Measurements from ENCODE around the gene RAMP3. TPM values are rescaled to one million over a fixed set of nuclear protein-coding genes. Genes with fewer than 3 reads are reported as not detected.

RAMP3 gene
- total RNA-seq, 1 donor from 2014 or later: not detected

DNA sequence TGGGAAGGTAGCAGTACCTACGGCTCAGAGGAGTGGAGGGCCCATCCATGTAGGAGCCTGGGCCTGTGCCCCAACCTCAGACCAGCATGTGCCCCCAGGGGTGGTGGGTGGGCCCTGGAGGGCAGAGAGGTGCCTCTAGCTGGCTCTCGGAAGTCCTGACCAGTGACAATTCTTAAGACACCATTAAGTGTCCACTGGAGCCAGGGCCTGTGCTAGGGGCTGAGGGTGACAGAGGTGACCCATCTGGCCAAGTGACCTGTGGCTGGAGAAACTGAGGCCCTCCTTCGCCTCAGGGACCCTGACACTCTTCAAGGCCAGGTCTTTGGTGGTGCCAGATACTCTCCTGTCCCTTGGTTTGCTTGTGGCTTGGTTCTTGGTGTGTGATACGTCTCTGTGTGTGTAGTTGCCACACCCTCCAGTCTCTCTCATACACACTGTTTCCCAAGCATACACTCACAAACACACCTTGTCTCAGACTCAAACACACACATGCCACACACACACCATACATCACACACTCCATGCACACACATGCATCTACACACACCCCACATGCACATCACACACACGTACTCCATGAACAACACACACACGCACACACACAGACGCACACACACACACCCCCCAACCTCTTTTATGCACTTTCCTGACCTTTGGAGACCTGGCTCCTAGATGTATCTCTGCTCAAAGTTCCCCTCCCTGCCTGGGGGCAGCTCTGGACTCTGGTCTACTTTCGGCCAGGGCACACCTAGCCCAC, 897 bp upstream of the RAMP3 start:
- Mint-ChIP-seq H3K4me1 (ENCODE audit: unreplicated experiment) (peaks cover 3% of the 10 kb centered on the region), H3K9me3 (ENCODE audit: unreplicated experiment) (no peaks in the 10 kb centered on the region), H3K27ac (ENCODE audit: unreplicated experiment) (no peak overlapping the region), H3K4me3 (ENCODE audit: unreplicated experiment) (no peak overlapping the region), H3K36me3 (ENCODE audit: unreplicated experiment) (no peaks in the 10 kb centered on the region), H3K27me3 (ENCODE audit: unreplicated experiment) (peaks cover 44% of the 10 kb centered on the region)
- TF ChIP-seq, protein P1, sequence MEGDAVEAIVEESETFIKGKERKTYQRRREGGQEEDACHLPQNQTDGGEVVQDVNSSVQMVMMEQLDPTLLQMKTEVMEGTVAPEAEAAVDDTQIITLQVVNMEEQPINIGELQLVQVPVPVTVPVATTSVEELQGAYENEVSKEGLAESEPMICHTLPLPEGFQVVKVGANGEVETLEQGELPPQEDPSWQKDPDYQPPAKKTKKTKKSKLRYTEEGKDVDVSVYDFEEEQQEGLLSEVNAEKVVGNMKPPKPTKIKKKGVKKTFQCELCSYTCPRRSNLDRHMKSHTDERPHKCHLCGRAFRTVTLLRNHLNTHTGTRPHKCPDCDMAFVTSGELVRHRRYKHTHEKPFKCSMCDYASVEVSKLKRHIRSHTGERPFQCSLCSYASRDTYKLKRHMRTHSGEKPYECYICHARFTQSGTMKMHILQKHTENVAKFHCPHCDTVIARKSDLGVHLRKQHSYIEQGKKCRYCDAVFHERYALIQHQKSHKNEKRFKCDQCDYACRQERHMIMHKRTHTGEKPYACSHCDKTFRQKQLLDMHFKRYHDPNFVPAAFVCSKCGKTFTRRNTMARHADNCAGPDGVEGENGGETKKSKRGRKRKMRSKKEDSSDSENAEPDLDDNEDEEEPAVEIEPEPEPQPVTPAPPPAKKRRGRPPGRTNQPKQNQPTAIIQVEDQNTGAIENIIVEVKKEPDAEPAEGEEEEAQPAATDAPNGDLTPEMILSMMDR (IDR thresholded peaks at IDR 0.05): no peak
- DNase-seq (ENCODE audit: extremely low spot score, unreplicated experiment): no peak

DNA sequence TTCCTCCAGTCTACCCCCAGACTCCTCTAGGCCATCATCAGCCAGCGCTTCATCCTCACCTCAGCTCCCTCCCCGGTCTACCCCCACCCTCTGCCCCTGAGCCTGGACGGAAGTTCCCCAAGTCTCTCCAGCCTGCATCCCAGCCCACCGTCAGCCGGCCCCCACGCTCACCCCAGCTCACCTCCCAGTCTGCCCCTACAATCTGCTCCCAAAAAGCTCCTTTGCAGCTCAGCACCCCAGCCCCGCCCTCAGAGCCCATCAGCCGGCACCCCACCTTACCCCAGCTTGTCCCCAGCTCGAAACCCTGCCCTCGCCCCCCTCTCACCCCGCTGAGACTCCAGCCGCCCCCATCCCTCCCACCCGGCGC, 322 bp upstream of the RAMP3 start:
- Mint-ChIP-seq H3K4me3 (ENCODE audit: unreplicated experiment) (no peak overlapping the region), H3K9me3 (ENCODE audit: unreplicated experiment) (no peaks in the 10 kb centered on the region), H3K36me3 (ENCODE audit: unreplicated experiment) (no peaks in the 10 kb centered on the region), H3K27me3 (ENCODE audit: unreplicated experiment) (peaks cover 40% of the 10 kb centered on the region), H3K4me1 (ENCODE audit: unreplicated experiment) (peaks cover 3% of the 10 kb centered on the region), H3K27ac (ENCODE audit: unreplicated experiment) (no peak overlapping the region)
- TF ChIP-seq, protein P1 (IDR thresholded peaks at IDR 0.05): no peak
- DNase-seq (ENCODE audit: extremely low spot score, unreplicated experiment): no peak

DNA sequence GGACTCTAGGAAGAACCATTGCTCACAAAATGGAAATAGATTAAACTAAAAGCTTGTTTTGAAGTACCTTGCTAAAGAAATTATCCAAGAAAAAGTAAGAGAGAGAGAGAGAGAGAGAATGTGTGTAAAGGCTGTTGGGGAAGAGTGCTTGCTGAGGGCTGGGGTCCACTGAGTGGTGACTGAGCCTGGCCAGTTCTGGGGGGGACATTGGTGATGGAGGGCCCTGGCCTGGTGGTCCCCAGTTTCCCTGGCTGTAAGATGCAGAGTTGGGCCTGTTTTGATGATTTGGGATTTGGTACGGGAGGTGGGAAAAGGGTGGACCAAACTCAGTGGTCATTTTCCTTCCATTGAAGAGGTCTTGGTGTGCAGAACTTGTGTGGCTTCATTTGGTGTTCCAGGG, 880 bp downstream of the RAMP3 start:
- no peak overlapping the region for H3K4me3 Mint-ChIP-seq (ENCODE audit: unreplicated experiment)
- peaks cover 38% of the 10 kb centered on the region for H3K27me3 Mint-ChIP-seq (ENCODE audit: unreplicated experiment)
- H3K9me3 Mint-ChIP-seq (ENCODE audit: unreplicated experiment): no peaks in the 10 kb centered on the region
- TF ChIP-seq, protein P1 (IDR thresholded peaks at IDR 0.05): no peak
- peaks cover 3% of the 10 kb centered on the region for H3K4me1 Mint-ChIP-seq (ENCODE audit: unreplicated experiment)
- DNase-seq (ENCODE audit: extremely low spot score, unreplicated experiment): no peak
- no peak overlapping the region for H3K27ac Mint-ChIP-seq (ENCODE audit: unreplicated experiment)
- no peaks in the 10 kb centered on the region for H3K36me3 Mint-ChIP-seq (ENCODE audit: unreplicated experiment)

DNA sequence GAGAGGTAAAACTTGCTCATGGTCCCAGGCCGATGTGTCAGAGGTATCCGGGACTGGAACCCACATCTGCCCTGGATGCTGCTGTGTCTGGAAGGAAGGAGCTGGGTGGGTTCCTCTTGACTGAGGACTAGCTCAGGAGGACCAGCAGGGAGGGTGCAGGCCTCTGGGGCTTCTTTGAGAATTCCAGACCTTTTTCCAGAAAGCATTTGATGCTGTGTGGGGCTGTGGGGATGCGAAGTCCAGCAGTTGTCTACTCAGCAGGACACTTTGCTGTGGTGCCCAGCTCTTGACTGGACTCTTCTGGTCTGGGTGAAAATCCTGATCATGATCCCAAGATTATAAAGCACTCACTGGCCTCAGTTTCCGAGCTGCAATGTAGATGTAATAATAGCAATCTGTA, 1.7 kb downstream of the RAMP3 start:
- Mint-ChIP-seq H3K36me3 (ENCODE audit: unreplicated experiment) (no peaks in the 10 kb centered on the region), H3K9me3 (ENCODE audit: unreplicated experiment) (no peaks in the 10 kb centered on the region), H3K27me3 (ENCODE audit: unreplicated experiment) (peaks cover 41% of the 10 kb centered on the region), H3K27ac (ENCODE audit: unreplicated experiment) (no peak overlapping the region), H3K4me3 (ENCODE audit: unreplicated experiment) (no peak overlapping the region), H3K4me1 (ENCODE audit: unreplicated experiment) (peaks cover 3% of the 10 kb centered on the region)
- DNase-seq (ENCODE audit: extremely low spot score, unreplicated experiment): no peak
- TF ChIP-seq, protein P1 (IDR thresholded peaks at IDR 0.05): no peak

DNA sequence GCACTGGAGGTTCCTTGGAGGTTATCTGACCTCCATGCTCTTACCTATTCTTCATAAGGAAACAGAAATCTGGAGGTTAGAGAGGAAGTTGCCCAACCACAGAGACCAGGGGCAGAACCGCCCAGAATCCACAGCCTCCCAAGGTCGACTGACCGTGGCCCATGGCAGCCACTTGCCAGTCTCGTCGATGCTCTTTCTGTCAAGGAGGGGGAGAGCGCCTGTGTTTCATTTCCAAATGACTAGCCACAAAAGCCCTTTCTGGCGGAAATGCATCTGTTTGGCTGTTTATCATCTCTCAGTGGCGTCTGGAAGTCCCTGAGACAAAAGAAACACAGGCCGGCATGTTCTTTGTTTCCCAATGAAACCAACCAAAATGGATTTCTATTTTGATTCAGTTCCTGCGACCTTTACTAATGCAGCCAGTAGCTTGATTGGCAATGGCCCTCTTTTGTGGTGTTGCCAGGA, 2.9 kb downstream of the RAMP3 start:
- no peak overlapping the region for H3K4me3 Mint-ChIP-seq (ENCODE audit: unreplicated experiment)
- H3K4me1 Mint-ChIP-seq (ENCODE audit: unreplicated experiment): no peaks in the 10 kb centered on the region
- TF ChIP-seq, protein P1 (IDR thresholded peaks at IDR 0.05): no peak
- H3K27me3 Mint-ChIP-seq (ENCODE audit: unreplicated experiment): peaks cover 48% of the 10 kb centered on the region
- DNase-seq (ENCODE audit: extremely low spot score, unreplicated experiment): no peak
- no peaks in the 10 kb centered on the region for H3K36me3 Mint-ChIP-seq (ENCODE audit: unreplicated experiment)
- H3K9me3 Mint-ChIP-seq (ENCODE audit: unreplicated experiment): peaks cover 8% of the 10 kb centered on the region
- H3K27ac Mint-ChIP-seq (ENCODE audit: unreplicated experiment): no peak overlapping the region
